HS-27A (cell line): Measurements from ENCODE around the gene ZNG1F.
"Not testable (repeated sequence)": the region's sequence is repeated elsewhere in the genome, so short reads cannot be mapped to it uniquely, and the experiment has no call there.

Experiments
- DNase-seq: peaks from one replicate; pipeline ENCODE4 v3.0.0-alpha.2; 2012; ENCODE audit warnings: low read depth, missing footprints

The ZNG1F gene

DNA sequence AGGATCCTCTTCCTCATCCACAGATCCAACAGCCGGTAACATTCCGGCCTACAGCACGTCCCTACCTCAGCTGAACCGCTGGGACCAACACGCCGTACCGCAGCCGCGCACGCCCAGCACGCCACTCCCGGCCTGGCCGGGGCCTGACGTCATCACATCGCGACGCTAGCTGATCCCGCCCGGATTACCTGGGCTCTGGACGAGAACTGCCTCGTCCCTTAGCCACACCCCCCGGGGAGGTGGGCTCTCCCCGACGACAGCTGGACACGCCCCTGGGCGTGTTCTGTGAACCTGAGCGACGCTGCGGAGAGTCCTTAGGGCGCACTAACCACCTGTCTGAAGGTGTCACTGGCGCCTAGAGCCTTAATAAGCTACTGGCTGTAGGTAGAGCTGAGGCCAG is at the start of gene ZNG1F:
ZNG1F (minus strand) TSS at position 101 of the 400 bp plus-strand sequence; CDS start at position 42, 59 bp downstream.
- DNase-seq, result not testable (repeated sequence)

DNA sequence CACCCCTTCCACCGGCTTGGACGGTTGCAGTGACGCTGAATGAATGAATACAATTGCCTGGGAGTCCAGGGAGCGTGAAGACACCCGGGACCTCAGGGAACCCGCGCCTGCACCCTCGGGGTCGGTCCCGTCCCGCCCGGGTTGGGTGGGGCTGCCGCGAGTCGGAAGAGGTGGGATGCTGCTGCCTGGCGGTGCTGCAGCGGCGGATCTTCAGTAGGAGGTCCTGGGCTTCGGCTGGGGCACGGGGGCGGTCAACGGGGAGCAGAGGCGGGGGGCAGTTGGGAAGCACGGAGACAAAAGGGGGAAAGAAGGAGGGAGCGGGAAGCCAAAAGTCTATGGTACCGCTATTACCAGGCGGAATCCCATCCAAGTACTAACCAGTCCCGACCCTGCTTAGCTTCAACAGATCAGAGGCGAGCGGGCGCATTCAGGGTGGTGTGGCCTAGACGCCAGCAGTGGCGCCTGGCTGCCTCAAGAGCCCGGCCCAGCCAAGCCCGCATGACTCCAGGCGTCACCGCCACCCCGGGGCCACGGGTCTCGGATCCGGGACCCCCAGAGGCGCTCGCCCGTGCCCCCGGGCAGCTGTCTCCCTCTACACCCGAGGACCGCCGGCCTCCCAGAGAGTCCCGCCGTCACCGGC is 48.1 kb upstream of the ZNG1F start:
- DNase-seq, result not testable (repeated sequence)

DNA sequence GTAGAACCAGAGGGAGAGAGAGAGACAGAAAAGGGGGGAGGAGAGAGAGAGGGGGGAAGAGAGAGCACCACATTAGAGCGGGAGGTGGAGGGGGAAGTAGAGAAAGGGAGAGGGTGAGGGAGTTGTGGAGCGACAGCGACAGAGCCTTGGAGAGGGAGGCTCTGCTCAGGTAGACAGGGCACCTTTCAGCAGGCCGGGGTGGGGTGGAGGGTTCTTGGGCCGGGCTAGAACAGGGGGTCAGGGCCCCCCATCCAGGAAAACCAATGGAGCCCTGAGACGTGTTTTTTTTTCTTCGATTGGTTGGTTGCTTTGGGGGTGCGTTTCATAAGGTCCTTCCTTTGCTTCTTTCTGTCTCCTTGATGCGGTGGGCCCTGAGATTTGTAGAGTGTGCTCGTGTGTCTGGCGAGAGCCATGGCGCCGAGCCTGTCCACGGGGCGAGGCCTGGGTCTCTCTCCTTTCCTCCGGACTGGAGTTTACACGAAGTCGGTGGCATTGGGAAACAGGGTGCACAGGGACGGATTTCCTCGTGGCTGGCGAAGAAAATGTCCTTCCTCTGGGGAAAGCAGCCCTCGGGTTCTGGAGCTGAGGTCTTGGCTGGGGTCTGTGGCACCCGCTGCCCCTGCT is 47.5 kb upstream of the ZNG1F start:
- not testable (repeated sequence) for DNase-seq

DNA sequence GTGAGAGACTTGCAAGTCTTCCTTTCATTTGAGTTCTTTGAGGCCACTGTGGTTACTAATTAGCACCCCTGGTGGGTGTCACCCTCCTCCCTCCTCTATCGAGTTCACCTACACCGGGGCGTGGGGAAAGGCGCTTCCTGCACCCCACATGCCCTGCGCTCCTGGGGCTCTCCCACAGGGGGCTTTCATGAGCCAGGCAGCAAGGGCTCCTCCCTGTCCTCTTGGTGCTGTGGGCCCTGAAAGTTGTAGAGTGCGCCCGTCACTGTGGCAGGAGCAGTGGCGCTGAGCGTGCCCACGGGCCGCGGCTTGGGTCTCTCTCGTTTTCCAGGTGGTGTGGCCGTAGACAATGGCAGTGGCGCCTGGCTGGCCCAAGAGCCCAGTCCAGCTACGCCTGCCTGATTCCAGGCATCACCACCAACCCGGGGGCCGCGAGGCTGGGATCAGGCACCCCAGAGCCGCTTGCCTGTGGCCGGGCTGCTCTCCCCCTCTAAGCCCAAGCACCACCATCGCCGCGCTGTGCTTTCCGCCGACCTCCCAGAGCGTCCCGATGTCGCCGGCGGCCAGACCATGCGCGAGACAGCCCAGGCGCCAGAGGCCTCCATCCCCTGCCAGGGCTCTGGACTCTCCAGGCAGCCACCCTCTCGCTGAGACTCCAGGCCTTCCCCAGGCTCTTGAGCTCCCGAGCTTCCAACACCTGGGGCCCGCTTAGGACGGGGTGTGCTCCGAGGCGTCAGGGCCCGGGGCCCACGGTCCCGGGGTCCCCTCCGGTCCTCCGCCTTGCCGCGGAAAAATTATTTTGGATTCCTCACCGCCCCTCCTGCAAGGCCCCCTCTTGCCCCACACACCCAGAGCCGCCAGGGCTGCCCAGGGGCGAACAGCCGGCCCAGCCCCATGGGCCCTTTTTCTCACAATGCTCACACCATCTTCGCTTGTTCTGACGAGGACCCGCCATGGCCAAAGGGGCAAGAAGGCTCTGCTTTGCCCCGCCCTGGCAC is 46.0 kb upstream of the ZNG1F start:
- DNase-seq, result not testable (repeated sequence)

DNA sequence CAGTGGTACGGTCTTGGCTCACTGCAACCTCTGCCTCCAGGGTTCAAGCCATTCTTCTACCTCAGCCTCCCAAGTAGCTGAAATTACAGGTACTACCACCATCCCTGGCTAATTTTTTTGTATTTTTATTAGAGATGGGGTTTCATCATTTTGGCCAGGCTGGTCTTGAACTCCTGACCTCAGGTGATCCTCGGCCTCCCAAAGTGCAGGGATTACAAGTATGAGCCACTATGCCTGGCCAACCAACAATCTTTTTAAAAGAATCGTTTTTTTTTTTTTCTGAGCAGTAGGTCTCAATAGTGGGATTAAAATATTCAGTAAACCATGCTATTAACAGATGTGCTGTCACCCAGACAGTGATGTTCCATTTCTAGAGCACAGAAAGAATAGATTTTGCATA is 45.1 kb upstream of the ZNG1F start:
- not testable (repeated sequence) for DNase-seq

DNA sequence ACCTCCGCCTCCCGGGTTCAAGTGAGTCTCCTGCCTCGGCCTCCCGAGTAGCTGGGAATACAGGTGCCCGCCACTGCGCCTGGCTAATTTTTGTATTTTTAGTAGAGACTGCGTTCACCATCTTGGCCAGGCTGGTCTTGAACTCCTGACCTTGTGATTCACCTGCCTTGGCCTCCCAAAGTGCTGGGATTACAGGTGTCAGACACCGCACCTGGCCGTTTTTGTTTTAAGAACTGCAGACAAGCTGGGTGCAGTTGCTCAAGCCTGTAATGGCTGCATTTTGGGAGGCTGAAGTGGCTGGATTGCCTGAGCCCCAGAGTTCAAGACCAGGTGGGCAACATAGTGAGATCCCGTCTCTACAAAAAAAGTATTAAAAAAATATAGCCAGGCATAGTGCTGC is 43.2 kb upstream of the ZNG1F start:
- not testable (repeated sequence) for DNase-seq

DNA sequence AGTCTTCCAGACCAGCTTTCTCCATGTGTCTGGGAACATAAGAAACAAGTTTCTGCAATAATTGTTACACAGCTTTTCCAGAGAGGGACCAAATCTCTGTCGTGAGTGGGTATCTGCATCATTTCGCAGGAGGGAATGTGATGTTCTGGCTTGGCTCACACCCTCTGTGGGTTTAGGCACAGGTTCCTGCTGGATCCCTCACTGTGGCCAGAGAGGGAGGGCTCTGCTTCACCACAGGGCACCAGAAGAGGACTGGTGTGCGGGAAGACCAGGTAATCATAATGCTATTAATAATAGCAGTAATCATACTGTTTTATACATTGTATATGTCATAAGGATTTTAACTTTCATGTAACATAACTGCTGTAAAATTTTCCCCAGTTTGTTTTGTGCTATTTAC is 41.3 kb upstream of the ZNG1F start:
- not testable (repeated sequence) for DNase-seq

DNA sequence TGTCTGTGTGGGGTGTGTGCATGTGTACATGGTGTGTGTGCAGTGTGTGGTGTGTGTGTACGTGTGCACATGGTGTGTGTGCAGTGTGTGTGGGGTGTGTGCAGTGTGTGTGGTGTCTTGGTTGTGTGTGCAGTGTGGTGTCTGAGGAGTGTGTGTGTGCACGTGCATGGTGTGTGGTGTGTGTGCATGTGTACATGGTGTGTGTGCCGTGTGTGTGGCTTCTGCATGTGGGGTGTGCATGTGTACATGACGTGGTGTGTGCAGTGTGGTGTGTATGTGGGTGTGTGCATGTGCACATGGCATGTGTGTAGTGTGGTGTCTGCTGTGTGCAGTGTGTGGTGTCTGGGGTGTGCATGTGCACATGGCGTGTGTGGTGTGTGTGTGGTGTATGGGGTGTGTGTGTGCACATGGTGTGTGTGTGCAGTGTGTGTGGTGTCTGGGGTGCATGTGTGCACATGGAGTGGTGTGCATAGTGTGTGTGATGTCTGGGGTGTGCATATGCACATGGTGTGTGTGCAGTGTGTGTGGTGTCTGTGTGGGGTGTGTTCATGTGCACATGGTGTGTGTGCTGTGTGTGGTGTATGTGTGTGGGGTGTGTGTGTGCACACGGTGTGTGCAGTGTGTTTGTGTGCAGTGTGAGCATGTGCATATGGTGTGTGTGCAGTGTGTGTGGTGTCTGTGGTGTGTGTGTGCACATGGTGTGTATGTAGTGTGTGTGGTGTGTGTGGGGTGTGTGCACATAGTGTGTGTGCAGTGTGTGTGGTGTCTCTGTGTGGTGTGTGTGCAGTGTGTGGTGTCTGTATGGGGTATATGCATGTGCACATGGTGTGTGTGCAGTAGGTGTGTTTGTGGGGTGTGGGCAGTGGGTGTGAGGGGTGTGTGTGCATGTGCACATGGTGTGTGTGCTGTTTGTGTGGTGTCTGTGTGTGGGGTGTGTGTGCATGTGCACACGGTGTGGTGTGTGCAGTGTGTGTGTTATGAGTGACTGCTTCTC is 40.6 kb upstream of the ZNG1F start:
- no peak for DNase-seq

DNA sequence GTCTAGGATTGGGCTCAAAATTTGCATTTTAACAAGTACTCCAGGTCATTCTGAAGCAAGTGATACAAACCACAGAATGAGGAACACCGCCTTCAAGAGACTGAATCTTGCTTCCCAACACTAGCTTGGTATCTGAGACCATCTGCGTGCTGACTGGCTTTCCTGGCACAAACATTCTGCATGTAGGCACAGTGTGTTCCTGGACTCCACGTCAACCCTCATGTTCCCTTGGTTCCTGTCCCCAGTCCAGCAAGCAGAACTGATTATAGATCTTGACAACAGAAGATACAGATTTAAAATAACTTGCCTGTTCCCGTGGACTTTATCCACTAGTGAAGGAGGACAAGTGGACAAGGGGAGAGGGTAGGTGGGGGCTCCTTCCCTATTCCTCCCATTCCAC is 30.7 kb upstream of the ZNG1F start:
- not testable (repeated sequence) for DNase-seq

DNA sequence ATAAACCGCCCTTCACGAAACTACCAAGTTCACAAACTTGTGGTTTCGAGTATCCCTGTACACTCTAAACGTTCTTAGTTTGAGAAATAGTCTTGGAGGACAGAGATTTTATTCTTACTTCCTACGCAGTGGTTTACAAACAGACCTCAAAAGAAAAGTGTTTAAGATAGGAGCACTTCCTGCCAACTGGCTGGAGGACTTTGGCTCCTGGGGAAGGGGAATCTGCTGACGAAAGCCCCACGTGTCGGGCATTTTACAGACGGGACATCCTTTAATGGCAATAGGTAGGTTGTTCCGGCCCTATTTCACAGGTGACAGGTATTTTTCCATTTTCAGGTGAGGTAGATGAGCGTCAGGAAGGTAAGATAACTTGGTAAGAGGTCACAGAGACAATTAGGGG is 678 bp downstream of the ZNG1F start:
- not testable (repeated sequence) for DNase-seq

DNA sequence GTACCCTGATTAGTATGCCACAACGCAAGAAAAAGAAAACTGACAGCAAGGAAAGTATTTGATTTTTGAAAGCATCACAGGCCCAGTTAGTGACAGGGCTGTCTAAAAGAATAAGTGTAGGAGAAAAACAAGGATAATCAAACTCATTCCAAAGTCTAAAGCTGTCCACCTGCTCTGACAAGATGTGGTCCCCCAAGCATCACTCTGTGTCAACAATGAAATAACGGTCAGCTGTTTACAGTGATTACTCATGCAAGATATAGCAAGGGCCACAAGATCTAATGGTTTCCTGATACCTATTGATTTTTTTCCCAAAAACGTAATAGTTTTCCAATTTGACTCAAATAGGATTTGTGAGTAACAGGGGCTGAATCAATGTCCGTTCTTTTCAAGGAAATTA is 14.1 kb downstream of the ZNG1F start:
- DNase-seq, result not testable (repeated sequence)

DNA sequence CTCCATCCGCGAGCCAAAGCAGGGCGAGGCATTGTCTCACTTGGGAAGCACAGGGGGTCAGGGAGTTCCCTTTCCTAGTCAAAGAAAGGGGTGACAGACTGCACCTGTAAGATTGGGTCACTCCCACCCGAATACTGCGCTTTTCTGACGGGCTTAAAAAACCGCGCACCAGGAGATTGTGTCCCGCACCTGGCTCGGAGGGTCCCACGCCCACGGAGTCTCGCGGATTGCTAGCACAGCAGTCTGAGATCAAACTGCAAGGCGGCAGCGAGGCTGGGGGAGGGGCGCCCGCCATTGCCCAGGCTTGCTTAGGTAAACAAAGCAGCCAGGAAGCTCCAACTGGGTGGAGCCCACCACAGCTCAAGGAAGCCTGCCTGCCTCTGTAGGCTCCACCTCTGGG is 39.0 kb downstream of the ZNG1F start:
- not testable (repeated sequence) for DNase-seq

DNA sequence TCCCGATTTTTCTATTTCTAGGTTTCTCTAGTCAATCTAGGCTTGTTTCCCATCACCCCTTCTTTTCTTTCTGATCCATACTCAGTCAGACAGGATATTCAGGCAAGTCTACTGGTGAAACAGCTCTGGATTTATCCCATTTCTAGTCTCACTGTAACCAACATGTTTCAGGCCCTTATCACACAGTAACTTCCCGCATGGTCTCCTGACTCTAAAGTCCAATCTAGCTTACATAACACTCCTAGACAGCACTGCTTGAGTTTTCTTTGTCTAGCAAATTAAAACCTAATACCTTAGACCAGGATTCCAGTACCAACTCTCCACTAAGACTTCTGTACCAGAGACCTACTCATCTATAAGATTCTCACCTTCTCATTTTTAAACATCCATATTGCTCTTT is 47.2 kb downstream of the ZNG1F start:
- not testable (repeated sequence) for DNase-seq

DNA sequence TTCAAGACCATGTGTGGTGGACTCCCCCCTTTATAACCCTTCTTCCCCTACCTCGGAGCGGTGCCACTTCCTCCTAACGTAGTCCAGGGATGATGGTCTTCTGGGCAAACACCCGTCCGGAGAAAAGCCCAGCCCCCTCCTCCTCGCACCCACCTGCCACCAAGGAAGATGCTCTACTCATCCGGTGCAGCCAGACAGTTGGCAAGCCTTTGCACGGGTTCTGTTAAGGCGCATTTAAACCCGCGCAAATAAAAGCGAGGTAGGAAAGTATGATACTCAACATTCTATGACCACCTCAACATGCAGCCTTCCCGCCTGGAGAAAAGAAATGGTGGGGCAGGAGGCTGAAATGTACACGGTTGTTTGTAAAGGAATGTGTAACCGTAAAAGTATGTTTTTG is 60.5 kb downstream of the ZNG1F start, which contains the start of gene FOXD4L6:
FOXD4L6 (minus strand) TSS at position 101 of the 400 bp plus-strand sequence. CDS start 298 bp downstream, outside the sequence.
- DNase-seq, result not testable (repeated sequence)

DNA sequence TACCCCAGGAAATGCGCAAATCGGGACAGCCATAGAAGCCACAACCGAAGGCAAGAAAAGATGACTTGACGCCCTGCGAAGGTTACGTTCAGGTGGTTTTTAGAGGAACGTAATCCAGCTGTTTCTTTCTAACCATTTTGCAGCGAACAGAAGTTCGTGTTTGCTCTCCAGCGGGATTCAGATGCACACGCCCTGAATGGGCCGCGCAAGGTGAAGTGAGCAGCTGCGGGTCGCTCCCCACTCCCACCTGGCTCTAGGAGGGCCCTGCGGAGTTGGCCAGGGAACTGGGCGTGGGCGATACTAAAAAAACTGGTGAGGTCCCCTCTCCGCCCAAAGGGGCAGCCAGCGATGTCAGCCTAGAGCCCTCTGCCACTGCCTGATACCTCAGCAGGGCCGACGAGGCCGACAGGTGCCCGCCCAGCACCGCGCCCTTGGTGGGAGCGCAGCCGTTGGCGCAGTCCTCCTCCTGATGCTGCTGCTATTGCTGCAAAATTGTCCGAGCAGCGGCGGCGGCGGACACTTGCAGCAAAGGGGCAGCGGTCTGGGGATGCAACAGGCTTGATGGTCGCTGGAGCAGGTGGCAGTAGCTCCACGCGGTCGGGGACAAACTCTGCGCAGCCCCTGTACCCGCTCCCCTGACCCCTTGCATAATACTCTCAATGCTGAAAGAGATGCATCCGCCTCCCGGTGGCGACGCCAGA is 62.2 kb downstream of the ZNG1F start:
- DNase-seq, result not testable (repeated sequence)

DNA sequence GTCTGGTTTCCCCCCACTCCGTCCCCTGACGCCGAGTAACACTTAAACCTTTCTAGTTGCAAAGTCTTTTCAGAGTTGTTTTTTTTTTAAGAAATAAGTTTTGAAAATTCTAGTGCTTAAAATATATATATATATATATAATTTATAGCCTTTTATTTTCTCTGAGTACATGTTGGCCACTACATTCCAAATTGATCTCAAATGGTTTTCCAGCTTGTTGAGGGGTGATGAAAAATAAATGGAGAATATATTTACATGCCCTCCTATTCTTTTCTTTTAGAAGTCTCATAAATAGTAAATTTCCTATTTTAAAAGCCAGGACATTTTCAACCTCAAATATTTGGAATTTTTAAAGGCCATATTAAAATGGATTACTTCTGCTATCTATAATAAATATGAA is 63.2 kb downstream of the ZNG1F start:
- DNase-seq, result not testable (repeated sequence)

DNA sequence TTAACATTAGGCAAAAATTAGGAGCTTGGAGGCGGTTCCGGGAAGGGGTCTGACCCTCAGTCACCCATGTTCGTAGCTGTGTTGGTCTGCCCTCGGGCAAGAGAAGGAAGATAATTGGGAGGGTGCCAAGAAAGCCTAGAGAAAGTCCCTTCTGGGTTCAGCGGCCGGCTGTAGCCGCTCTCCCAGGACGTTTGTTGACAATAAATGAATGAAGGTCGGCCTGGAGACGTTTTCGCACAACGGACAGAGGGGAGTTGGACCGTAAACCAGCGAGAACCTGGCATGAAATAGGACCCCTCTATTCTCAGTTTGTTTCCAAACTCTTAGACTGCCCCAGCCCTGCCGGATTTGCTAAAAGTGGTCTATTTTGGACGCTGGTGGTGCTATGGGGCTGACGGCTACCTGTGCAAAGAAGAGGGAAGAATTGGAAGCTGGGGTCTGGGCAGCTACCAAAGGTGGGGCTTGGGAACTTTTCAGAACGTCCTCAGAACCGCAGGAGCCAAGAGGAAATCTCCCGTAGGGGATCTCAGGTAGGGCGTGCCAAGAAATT is 63.9 kb downstream of the ZNG1F start:
- not testable (repeated sequence) for DNase-seq

DNA sequence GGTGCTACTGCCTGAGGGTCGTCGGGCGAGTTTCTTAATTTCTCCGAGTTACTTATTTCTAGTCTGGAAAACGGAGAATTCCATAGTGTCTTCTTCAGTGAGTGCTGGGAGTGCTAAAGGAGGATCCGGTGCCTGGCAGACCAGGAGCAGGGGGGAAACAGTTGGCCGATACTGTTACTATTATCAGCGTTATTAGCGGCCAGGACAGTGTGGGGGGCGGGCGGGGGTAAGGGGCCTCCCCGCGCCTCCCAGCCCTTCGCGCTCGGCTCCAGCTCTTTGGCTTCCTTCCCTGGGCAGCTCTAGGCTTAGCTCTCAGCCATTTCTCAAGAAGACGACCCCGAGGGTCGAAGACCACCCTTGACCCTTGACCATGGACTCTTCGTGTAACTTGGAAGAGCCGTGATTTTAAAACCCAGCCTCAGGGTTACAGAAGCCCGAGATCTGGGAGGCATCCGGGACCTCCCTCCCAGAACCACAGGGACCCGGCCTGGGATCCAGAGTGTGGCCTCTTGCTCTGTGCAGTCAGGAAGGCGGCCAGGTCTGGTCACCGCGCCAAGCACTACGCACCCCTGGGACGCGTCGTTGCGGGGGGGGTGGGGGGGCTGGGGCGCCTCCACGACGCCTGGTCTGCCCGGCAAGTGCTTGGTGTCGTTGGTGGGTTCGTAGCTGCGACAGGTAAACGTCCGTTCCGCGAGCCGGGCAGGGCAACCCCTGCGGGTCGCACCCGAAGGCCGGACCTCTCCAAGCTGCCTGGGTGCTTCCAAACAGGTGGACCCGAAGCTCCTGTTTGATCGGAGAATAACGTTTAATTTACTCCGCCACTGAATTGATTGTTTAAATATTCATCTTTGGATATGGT is 64.6 kb downstream of the ZNG1F start:
- not testable (repeated sequence) for DNase-seq

DNA sequence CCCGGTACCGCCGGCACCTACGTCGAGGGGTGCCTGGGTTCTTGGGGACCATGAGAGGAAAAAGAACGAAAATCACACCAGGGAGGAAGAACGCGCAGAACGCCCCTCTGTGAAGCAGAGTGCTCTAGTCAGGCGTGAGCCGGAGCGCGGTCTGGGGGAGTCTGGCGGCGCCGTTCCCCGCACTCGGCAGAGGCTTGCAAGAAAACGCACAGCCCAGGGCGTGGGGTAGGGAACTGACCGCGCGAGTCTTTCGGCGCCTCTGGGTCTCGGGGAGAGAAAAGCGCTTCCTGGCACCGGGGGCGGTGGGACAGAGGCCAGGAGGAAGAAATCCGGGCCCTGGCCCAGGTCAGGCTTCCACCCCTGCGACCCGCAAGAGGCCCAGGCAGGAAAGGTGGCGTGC is 65.3 kb downstream of the ZNG1F start:
- DNase-seq, result not testable (repeated sequence)
